Measurements from ENCODE around the gene OR10G7. TPM values are rescaled to one million over a fixed set of nuclear protein-coding genes. Genes with fewer than 3 reads are reported as not detected.
"Not testable (repeated sequence)": the region's sequence is repeated elsewhere in the genome, so short reads cannot be mapped to it uniquely, and the experiment has no call there.

OR10G7 gene
- total and polyA plus RNA-seq, 11 donors: not detected

DNA sequence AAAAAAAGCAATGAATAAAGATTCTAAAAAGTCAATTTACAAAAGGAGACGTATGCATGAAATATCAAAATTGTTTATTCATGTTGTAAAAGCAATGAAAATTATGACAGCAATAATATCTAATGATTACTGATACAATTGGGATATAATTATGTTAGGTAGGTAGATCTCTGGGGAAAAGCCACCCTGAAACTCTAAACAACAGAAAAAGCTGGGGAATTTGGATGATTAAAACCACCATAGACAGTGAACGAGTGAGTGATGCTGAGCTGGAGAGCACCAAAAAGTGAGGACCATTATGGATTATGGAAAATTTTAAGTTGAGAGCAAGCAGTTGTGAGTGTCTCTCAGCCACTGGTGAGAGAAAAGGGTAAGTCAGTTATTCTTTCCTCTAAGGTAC is 14.6 kb downstream of the OR10G7 start, which contains the start of gene OR10G8:
TSS of gene OR10G8 (plus strand) at position 301 of the 400 bp plus-strand sequence. CDS start 2,825 bp downstream, outside the sequence.
- no peak for TF ChIP-seq POLR2A (IDR thresholded peaks at IDR 0.05)
- TF ChIP-seq, protein P1, sequence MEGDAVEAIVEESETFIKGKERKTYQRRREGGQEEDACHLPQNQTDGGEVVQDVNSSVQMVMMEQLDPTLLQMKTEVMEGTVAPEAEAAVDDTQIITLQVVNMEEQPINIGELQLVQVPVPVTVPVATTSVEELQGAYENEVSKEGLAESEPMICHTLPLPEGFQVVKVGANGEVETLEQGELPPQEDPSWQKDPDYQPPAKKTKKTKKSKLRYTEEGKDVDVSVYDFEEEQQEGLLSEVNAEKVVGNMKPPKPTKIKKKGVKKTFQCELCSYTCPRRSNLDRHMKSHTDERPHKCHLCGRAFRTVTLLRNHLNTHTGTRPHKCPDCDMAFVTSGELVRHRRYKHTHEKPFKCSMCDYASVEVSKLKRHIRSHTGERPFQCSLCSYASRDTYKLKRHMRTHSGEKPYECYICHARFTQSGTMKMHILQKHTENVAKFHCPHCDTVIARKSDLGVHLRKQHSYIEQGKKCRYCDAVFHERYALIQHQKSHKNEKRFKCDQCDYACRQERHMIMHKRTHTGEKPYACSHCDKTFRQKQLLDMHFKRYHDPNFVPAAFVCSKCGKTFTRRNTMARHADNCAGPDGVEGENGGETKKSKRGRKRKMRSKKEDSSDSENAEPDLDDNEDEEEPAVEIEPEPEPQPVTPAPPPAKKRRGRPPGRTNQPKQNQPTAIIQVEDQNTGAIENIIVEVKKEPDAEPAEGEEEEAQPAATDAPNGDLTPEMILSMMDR (IDR thresholded peaks at IDR 0.05): no peak
- 72 to 81% (median 75%) methylated on average over 2 of the region's 2 CpGs for WGBS, 4 donors
- Histone ChIP-seq H3K36me3 (no peaks in the 10 kb centered on the region), H3K9me3 (no peaks in the 10 kb centered on the region), H3K27me3 (no peaks in the 10 kb centered on the region), H3K27ac (no peak within 1 kb of the TSS), H3K4me1 (no peaks in the 10 kb centered on the region), H3K4me3 (no peak within 1 kb of the TSS)
- ATAC-seq: no peak
- no peak for DNase-seq
- intact Hi-C loops (cut with DNase I): no loop called here

DNA sequence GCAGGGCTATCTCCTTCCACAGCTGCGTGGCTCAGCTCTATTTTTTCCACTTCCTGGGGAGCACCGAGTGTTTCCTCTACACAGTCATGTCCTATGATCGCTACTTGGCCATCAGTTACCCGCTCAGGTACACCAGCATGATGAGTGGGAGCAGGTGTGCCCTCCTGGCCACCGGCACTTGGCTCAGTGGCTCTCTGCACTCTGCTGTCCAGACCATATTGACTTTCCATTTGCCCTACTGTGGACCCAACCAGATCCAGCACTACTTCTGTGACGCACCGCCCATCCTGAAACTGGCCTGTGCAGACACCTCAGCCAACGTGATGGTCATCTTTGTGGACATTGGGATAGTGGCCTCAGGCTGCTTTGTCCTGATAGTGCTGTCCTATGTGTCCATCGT is 25.3 kb downstream of the OR10G7 start:
- DNase-seq; H3K27me3 ChIP-seq; H3K9me3 ChIP-seq; H3K4me3 ChIP-seq; H3K27ac ChIP-seq; intact Hi-C loops (cut with DNase I); H3K4me1 ChIP-seq; H3K36me3 ChIP-seq: not testable (repeated sequence)
- 87 to 92% (median 89%) methylated on average over 4 to 7 of the region's 9 CpGs for WGBS, 4 donors
- peak in 1 of 4 donors; percentile 34 for ATAC-seq

DNA sequence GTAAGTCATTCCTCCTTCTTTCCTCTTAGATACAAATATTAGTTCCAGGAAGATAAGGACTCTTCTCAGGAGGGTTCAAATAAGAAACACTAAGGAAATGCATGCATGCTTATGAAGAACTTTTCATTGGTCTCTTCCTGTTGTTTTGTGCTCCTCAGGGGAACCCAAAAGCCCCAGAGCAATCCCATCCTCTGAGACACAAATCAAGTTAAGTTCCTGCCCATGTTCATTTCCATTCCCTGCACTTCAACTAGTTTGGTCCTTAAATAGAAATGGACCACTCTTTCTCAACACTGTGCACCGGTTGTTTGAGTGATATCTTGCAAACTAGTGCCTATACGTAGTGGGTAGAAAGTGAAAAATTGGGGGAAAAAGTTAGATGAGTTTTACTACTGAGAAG is 28.4 kb downstream of the OR10G7 start, which contains the start of gene OR10G4:
TSS of gene OR10G4 (plus strand) at position 301 of the 400 bp plus-strand sequence. CDS start 2,578 bp downstream, outside the sequence.
- no peak within 1 kb of the TSS for H3K27ac ChIP-seq
- no peak for DNase-seq
- H3K27me3 ChIP-seq: no peaks in the 10 kb centered on the region
- H3K4me1 ChIP-seq: no peaks in the 10 kb centered on the region
- intact Hi-C loops (cut with DNase I): no loop called here
- WGBS, 4 donors: 72 to 78% (median 75%) methylated on average over 2 of the region's 2 CpGs
- H3K9me3 ChIP-seq: no peaks in the 10 kb centered on the region
- H3K36me3 ChIP-seq: no peaks in the 10 kb centered on the region
- no peak for ATAC-seq
- no peak for TF ChIP-seq POLR2A (IDR thresholded peaks at IDR 0.05)
- TF ChIP-seq, protein P1 (IDR thresholded peaks at IDR 0.05): no peak
- no peak within 1 kb of the TSS for H3K4me3 ChIP-seq

DNA sequence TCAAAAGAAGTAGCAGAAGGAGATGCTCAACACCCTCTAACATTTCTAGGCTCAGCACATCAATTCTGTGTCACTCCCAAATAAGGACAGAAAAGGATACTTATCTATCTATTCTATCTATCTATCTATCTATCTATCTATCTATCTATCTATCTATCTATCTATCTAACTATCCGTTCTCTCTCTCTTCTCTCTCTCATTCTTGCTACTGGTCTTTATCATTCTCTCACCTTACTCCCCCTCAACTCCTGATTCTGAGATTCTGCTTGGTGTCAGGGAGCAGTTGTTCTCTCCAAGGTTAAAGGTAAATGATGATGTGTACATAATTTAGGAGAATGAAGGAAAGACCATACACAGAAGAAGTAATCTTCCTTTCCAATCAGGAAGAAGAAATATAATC is 46.0 kb downstream of the OR10G7 start, which contains the start of gene OR10G6:
TSS of gene OR10G6 (minus strand) at position 43 of the 400 bp plus-strand sequence. CDS start at position 43, 0 bp downstream.
- DNase-seq (no peak), ATAC-seq (no peak)
- intact Hi-C loops (cut with DNase I): no loop called here
- H3K9me3 ChIP-seq: no peaks in the 10 kb centered on the region
- H3K36me3 ChIP-seq: no peaks in the 10 kb centered on the region
- H3K4me3 ChIP-seq: no peak within 1 kb of the TSS
- TF ChIP-seq, protein P1 (IDR thresholded peaks at IDR 0.05): no peak
- no peak for TF ChIP-seq POLR2A (IDR thresholded peaks at IDR 0.05)
- WGBS, 4 donors: 56 to 69% (median 65%) methylated on average over 1 of the region's 1 CpG
- H3K4me1 ChIP-seq: no peaks in the 10 kb centered on the region
- H3K27me3 ChIP-seq: no peaks in the 10 kb centered on the region
- H3K27ac ChIP-seq: no peak within 1 kb of the TSS

Other genes with a start within 250 kb of the OR10G7 start
- not detected for gene OR6M1, start 235.0 kb downstream of the OR10G7 start, total RNA-seq
- not detected for gene OR6M1, start 235.0 kb downstream of the OR10G7 start, polyA plus RNA-seq
- gene TMEM225, start 155.7 kb downstream of the OR10G7 start, total RNA-seq: not detected
- not detected for gene TMEM225, start 155.7 kb downstream of the OR10G7 start, polyA plus RNA-seq
- not detected for gene OR8D4, start 139.2 kb downstream of the OR10G7 start, total RNA-seq
- gene OR8D4, start 139.2 kb downstream of the OR10G7 start, polyA plus RNA-seq: not detected
- gene OR4D5, start 101.7 kb downstream of the OR10G7 start, total RNA-seq: not detected
- gene OR4D5, start 101.7 kb downstream of the OR10G7 start, polyA plus RNA-seq: not detected
- not detected for gene OR6T1, start 97.5 kb downstream of the OR10G7 start, total RNA-seq
- not detected for gene OR6T1, start 97.5 kb downstream of the OR10G7 start, polyA plus RNA-seq
- not detected for gene OR10S1, start 63.5 kb downstream of the OR10G7 start, total RNA-seq
- gene OR10S1, start 63.5 kb downstream of the OR10G7 start, polyA plus RNA-seq: not detected
- gene OR10G6, start 46.2 kb downstream of the OR10G7 start, total RNA-seq: not detected
- not detected for gene OR10G6, start 46.2 kb downstream of the OR10G7 start, polyA plus RNA-seq
- gene OR10G4, start 28.3 kb downstream of the OR10G7 start, total RNA-seq: not detected
- not detected for gene OR10G4, start 28.3 kb downstream of the OR10G7 start, polyA plus RNA-seq
- not detected for gene OR10G9, start 18.3 kb downstream of the OR10G7 start, total RNA-seq
- not detected for gene OR10G9, start 18.3 kb downstream of the OR10G7 start, polyA plus RNA-seq
- gene OR10G8, start 14.5 kb downstream of the OR10G7 start, total RNA-seq: not detected
- not detected for gene OR10G8, start 14.5 kb downstream of the OR10G7 start, polyA plus RNA-seq
- 10 to 100 TPM in 1 of 9 donors, 1 to 10 TPM in 8; 2.3 to 13.7 (median 4.2) TPM for gene VWA5A, start 74.1 kb upstream of the OR10G7 start, total RNA-seq
- 1 to 10 TPM; 1.2 to 1.8 TPM for gene VWA5A, start 74.1 kb upstream of the OR10G7 start, polyA plus RNA-seq
- not detected for gene OR10D3, start 142.0 kb upstream of the OR10G7 start, total RNA-seq
- not detected for gene OR10D3, start 142.0 kb upstream of the OR10G7 start, polyA plus RNA-seq
- not detected for gene OR8G1, start 199.8 kb upstream of the OR10G7 start, total RNA-seq
- not detected for gene OR8G1, start 199.8 kb upstream of the OR10G7 start, polyA plus RNA-seq
- not detected for gene OR8G5, start 215.1 kb upstream of the OR10G7 start, total RNA-seq
- gene OR8G5, start 215.1 kb upstream of the OR10G7 start, polyA plus RNA-seq: not detected

All from heart left ventricle (tissue), 16 donors.